ENCODE measurements around the gene ARHGDIB. TPM values are rescaled to one million over a fixed set of nuclear protein-coding genes. Genes with fewer than 3 reads are reported as not detected.

The ARHGDIB gene
- total RNA-seq, 1 donor from 2014 or later, result 23.0 TPM

DNA sequence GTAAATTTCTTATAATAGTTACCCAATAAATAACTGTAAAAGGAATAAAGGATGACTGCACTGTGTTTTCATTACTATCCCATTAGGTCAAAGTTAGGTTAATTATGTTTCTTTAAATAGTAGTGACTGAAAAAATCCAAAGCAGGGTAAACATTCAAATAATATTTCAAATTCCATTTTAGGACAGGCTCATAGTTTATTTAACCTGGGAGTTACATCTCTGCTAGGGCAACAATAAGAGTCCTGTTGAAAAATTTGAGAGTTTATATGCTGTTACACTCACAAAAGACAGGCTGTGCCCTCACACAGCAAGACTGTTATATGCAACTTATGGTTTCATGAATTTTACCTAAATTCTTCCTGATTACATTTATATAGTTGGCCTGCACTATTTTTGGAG lies 31.1 kb downstream of the ARHGDIB start:
- no peak for DNase-seq

DNA sequence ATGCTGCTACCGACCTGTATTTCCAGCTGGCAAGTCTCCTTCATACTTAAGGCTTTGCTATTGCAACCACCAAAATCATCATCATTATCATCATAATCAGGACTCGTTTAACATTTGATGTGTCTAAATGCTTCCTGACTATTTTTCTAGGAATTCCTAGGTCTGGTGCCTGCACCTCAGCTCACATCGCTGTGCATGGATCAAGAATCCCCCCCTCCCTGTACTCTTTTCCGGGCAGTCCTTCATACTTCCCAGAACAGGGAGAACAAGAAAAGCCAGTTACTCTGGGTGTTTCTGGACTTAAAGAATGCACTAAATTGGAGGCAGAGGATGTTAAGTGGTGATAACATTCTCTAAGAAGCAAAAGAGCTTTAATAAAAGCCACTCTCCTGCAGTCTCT lies 32.5 kb downstream of the ARHGDIB start:
- peak; percentile 72 for DNase-seq

- DNase-seq, result no peak
These were observed 34.1 kb downstream of the ARHGDIB start for GRCh38 chr12:14927267-14927666.

- DNase-seq, result no peak
These were observed 36.9 kb downstream of the ARHGDIB start for GRCh38 chr12:14924541-14924940.

- no peak for DNase-seq
These were observed 37.5 kb downstream of the ARHGDIB start for GRCh38 chr12:14923944-14924343.

DNA sequence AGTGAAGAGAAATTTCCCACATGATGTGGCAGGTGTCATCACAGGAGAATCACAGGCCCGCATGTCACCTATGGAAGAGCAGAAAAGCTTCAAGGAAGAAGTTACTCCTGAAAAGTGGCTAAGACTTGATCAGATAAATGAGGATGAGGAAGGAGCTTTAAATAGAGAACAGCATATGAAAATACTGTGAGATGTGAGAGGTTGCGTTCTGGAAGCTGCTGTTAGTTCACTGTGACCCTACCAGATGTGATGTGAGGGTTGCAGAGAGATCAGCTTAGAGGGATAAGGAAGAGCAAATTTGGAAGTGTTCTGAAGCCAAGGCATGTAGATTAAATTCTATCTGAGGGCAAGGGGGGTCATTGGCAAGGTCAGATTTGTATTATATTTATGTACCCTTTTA lies 40.2 kb downstream of the ARHGDIB start:
- no peak for DNase-seq

DNA sequence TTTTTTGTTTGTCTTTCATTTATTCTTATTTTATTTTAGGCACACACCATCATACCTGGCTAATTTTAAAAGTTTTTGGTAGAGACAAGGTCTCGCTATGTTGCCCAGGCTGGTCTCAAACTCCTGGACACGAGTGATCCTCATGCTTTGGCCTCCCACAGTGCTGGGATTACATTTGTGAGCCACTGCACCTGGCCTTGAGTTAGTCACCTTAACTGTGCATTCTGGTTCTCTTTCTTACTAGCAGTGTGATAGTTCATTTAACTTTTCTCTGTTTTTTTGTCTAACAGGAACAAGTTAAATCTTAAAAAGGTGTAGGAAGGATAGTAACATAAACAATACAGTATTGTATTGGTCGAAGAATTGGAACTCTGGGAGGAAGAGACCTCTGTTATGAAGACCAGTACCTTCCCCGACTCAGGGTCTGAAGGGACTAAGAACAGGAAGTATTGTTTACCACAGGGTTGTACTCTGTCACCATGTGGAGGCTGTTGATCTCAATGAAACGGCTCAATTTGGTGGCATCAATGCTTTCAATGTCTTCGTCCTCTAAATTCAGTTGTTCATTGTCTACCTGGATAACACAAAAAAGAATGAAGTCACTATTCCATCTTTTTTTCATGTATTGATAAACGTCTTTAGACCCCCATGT lies 40.8 kb downstream of the ARHGDIB start:
- DNase-seq, result no peak

- no peak for DNase-seq
These were observed 41.9 kb downstream of the ARHGDIB start for GRCh38 chr12:14919455-14919854.

GRCh38 chr12:14915736-14916135 lies 45.7 kb downstream of the ARHGDIB start:
- no peak for DNase-seq

DNA sequence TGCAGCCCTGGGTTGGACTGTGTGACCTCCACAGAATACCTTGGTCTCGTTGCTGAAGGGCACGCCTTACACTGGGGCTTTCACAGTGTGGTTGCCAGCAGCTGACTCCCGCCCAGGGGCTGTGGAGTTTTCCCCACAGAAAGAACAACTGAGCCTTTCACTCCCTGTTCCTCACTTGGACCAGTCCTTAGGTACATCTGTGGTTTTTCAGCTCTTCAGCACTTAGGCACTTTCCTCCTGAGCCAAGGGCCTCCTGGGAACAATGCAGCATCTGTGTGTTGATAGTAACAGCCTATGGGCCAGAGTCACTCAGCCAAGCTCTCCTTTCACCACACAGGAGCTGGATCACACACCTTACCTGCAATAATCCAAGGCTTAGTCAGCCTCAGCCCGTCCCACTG lies 48.0 kb downstream of the ARHGDIB start:
- DNase-seq, result peak; percentile 49

DNA sequence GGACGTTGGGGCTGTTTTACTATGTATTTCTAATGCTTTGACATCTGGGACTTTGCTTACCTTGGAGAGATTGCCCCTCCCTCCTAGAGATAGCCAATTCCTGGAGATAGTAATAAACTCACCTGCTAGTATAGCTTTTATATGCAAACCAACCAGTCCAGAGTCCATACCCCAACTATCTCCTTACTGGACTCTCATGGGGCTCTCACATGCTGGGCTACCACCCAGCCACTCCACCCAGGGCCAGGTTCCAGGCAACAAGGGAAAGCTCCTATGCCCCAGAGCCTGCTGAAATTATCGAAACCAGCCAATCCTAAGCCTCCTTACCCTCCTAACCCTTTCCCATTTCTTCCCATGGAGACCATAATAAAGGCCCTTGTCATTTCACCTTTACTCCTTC lies 50.3 kb downstream of the ARHGDIB start:
- no peak for DNase-seq

- DNase-seq, result no peak
These were observed 51.1 kb downstream of the ARHGDIB start for GRCh38 chr12:14910090-14910915.

GRCh38 chr12:14907953-14908352 lies 53.4 kb downstream of the ARHGDIB start:
- no peak for DNase-seq

- DNase-seq, result no peak
These were observed 55.3 kb downstream of the ARHGDIB start for GRCh38 chr12:14906114-14906513.

- DNase-seq, result no peak
These were observed 56.0 kb downstream of the ARHGDIB start for GRCh38 chr12:14905269-14906004.

- DNase-seq, result no peak
These were observed 56.5 kb downstream of the ARHGDIB start for GRCh38 chr12:14904854-14905253.

DNA sequence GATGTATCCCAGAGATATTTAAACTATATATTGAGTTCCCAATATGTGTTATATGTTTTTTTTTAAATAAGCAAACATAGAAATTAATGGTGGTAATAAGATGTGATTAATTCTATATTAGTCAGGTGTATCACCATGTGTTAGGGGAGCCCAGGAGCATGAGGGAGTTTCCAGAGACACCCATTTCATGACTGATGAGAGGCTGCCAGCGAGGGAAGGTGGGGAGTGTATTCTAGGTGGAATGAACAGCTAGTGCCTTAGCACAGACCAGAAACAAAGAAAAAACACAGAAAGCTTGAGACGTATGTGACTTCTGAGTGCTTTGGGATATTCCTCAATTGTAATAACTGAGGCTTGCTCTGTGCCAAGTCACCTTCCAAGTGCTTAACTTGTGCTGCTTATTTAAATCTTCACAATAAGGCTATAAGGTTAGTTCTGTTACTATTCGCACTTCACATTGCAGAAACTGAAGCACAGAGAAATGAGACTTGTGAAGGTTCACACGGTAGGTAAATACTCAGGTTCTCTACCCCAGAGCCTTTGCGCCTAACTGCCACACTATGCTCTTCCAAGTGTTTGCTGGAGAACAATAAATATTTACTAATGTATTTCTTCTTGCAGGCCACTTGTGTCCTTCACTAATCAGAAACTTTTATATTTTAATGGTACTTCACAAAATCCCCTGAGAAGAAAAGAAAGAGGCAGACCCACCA lies 57.9 kb downstream of the ARHGDIB start:
- DNase-seq, result no peak

DNA sequence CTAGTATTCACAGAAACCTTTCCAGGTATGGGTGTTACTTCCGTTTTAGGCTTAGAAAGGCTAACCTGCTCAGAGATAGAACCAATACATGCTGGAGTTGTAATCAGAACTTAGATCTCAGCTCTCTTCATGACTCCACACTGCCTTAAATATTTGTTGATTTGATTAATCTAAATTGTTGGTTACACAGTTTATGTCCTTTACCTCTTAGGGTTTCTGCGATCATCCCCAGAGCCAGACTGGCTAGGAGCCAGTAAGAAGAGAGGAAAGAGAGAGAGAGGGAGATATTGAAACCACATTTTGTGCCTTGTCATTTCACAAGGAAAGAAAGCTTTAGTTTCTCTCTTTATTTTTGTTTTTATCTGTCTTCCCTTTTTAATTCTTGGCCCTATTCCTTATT lies 58.9 kb downstream of the ARHGDIB start:
- no peak for DNase-seq

- DNase-seq, result no peak
These were observed 60.2 kb downstream of the ARHGDIB start for GRCh38 chr12:14901228-14901562.

DNA sequence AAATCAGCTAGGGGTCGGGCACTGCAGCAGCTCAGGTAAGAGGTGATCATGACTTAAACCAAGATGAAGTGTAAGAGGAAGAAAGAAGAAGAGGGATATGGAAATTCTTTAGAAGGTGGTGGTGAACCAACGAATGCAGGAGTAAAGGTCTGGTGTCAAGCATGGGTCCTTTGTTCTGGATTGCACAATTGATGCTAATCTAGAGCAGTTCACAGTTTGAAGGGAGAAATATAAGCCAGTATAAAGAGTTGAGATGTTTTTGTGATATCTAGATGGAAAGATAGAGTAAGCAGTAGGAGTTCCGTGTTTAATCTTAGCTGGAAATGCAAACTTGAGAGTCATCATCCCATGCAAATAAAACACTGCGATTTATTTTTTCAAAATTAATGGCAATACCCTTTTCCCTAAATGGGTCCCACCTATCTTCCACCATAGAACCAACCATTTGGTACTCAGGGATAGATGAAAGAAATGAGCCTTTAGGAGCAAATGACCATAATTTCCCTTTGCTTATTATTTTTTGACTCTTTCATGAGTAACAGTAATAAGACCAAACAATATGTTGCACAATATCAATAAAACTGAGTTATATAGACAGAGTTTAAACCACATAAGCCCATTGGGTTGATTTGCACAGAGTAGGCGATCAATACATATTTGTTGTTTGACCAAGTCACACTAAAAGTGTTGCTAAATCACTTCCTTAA lies 60.7 kb downstream of the ARHGDIB start:
- no peak for DNase-seq

DNA sequence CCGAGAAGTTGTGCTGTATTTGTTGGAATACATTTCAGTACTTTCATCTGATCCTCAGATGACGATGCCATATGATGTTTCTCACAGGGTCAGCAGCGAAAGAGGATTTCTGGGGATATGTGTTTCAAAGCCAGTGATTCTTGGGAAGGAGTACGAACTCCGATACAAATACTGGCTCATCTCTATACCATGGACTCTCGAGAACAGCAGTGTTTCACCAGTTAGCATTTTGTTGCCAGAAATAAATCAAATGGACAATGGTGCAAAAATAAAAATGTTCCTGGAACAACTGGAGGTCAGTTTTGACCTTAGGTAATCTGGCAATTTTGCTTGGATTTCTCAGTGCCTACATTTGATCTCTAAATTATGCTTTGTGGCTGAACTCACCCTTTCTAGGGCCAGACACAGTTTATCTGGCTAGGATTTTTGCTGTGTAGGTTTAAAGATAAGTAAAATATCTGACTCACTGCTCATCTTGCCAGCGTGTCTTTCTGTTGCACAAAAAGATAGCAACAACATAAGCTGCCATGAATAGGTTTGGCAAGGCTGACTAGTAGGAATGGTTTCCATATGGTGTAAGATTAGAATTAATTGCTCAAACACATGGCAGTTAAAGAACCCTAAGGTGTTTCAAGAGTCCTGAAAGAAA lies 64.8 kb downstream of the ARHGDIB start:
- peak; percentile 79 for DNase-seq
